ENCODE measurements around the gene SKP1. TPM values are rescaled to one million over a fixed set of nuclear protein-coding genes. Genes with fewer than 3 reads are reported as not detected.
A peak's percentile ranks its signal among the peaks of the same experiment; 100 is the strongest.
"Not testable (repeated sequence)": the region's sequence is repeated elsewhere in the genome, so short reads cannot be mapped to it uniquely, and the experiment has no call there.

SKP1 gene
- total RNA-seq, 1 experiment from 2014 or later: 287 TPM

- Histone ChIP-seq H3K4me3 (ENCODE audit: insufficient read depth, low read depth, low read length) (no peak overlapping the region), H3K27me3 (ENCODE audit: control insufficient read depth, insufficient read depth, low read length) (no peaks in the 10 kb centered on the region), H3K36me3 (replicated peaks; ENCODE audit: control insufficient read depth, insufficient read depth, low read length) (peaks cover 28% of the 10 kb centered on the region)
- DNase-seq: no peak
Observed at GRCh38 chr5:134153241-134153640, 23.5 kb downstream of the SKP1 start.

DNA sequence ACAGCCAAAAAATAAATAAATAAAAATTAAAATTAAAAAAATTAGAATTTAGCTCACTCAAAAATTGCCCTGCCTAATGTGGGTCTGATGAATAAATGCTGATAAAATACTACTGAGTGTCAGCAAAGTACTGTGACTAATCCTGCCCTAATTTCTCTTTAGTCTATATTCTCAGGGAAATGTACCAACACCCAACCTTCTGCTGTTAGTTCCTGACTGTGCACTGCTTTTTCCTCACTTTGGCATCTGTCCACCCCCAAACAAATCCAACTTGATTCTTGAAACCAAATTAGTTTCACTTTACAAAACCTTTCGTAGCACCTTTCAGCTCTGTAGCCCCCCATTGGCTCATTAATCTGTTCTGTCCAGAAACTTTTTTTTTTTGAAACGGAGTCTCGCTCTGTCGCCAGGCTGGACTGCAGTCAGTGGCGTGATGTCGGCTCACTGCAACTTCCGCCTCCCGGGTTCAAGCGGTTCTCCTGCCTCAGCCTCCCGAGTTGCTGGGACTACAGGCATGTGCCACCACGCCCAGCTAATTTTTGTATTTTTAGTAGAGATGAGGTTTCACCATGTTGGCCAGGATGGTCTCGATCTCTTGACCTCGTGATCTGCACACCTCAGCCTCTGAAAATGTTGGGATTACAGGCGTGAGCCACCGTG lies 24.4 kb downstream of the SKP1 start:
- not testable (repeated sequence) for H3K4me3 ChIP-seq (ENCODE audit: insufficient read depth, low read depth, low read length); DNase-seq; H3K27me3 ChIP-seq (ENCODE audit: control insufficient read depth, insufficient read depth, low read length)
- H3K36me3 ChIP-seq (replicated peaks; ENCODE audit: control insufficient read depth, insufficient read depth, low read length): peaks cover 23% of the 10 kb centered on the region

DNA sequence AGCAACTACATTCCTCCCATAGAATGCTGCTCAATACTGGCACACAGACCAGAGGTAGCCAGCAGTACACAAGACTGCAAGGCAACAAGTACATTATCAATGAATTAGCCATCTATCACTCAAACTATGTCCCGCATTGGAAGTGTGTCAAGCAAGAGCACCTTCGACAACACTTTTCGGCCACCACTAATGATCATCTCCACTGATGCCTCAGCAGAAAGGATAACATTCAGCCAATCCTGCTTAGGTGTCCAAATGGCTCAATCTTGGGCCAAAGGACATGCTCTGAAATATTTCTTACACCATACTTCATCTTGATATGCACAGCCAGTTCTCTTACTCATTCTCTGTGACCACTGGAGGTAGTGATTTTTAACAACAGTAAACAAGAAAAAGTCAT lies 25.0 kb downstream of the SKP1 start:
- Histone ChIP-seq H3K4me3 (ENCODE audit: insufficient read depth, low read depth, low read length) (no peak overlapping the region), H3K27me3 (ENCODE audit: control insufficient read depth, insufficient read depth, low read length) (no peaks in the 10 kb centered on the region), H3K36me3 (replicated peaks; ENCODE audit: control insufficient read depth, insufficient read depth, low read length) (peaks cover 25% of the 10 kb centered on the region)
- DNase-seq: no peak

GRCh38 chr5:134149571-134150303 lies 27.0 kb downstream of the SKP1 start:
- H3K27me3 ChIP-seq (ENCODE audit: control insufficient read depth, insufficient read depth, low read length): no peaks in the 10 kb centered on the region
- H3K4me3 ChIP-seq (ENCODE audit: insufficient read depth, low read depth, low read length): no peak overlapping the region
- no peak for DNase-seq
- peaks cover 27% of the 10 kb centered on the region for H3K36me3 ChIP-seq (replicated peaks; ENCODE audit: control insufficient read depth, insufficient read depth, low read length)

DNA sequence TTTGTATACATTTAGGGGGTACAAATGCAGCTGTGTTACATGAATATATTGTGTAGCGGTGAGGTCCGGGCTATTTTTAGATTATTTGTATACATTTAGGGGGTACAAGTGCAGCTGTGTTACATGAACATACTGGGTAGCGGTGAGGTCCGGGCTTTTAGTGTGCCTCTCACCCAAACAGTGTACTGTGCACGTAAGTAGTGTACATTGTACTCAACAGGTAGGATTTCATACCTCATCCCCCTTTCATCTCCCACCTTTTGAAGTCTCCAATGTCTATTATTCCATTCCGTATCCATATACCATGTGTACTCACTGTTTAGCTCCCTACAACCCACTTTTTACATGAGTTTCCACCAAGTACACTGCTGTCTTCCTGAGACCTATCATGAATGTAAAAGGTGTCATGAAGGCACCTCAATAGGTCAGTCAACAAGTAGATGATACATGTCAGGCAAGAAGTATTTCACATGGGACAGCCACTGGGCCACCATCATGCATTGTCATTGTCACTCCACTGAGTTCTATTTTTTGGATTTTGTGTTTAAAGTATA lies 27.7 kb downstream of the SKP1 start:
- Histone ChIP-seq H3K4me3 (ENCODE audit: insufficient read depth, low read depth, low read length) (no peak overlapping the region), H3K36me3 (replicated peaks; ENCODE audit: control insufficient read depth, insufficient read depth, low read length) (peaks cover 27% of the 10 kb centered on the region), H3K27me3 (ENCODE audit: control insufficient read depth, insufficient read depth, low read length) (no peaks in the 10 kb centered on the region)
- no peak for DNase-seq

DNA sequence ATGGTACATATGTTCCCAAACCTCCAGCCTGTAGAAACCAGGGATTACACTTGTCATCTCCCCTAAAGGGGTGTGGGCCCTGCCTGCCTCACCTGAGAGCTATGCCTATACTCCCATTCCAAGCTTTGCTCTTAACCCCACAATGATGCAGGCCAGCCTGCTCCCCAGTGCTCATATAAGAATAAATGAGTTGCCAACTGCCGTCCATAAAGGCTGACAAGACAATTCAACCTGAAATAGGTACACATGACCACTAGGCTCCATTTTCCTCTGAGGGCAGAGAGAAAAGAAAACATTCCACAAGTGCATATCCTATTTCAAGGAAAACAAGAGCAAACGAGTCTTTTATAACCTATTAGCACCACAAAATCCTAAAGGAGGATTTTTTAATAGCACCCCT lies 28.4 kb downstream of the SKP1 start:
- Histone ChIP-seq H3K4me3 (ENCODE audit: insufficient read depth, low read depth, low read length) (no peak overlapping the region), H3K27me3 (ENCODE audit: control insufficient read depth, insufficient read depth, low read length) (no peaks in the 10 kb centered on the region), H3K36me3 (replicated peaks; ENCODE audit: control insufficient read depth, insufficient read depth, low read length) (peaks cover 33% of the 10 kb centered on the region)
- DNase-seq: no peak

GRCh38 chr5:134146651-134147518 lies 29.9 kb downstream of the SKP1 start:
- peaks cover 36% of the 10 kb centered on the region for H3K36me3 ChIP-seq (replicated peaks; ENCODE audit: control insufficient read depth, insufficient read depth, low read length)
- no peak overlapping the region for H3K4me3 ChIP-seq (ENCODE audit: insufficient read depth, low read depth, low read length)
- H3K27me3 ChIP-seq (ENCODE audit: control insufficient read depth, insufficient read depth, low read length): no peaks in the 10 kb centered on the region
- DNase-seq: no peak

GRCh38 chr5:134145779-134146581 lies 30.8 kb downstream of the SKP1 start:
- DNase-seq: peak; percentile 88
- Histone ChIP-seq H3K36me3 (replicated peaks; ENCODE audit: control insufficient read depth, insufficient read depth, low read length) (peaks cover 32% of the 10 kb centered on the region), H3K4me3 (ENCODE audit: insufficient read depth, low read depth, low read length) (no peak overlapping the region), H3K27me3 (ENCODE audit: control insufficient read depth, insufficient read depth, low read length) (no peaks in the 10 kb centered on the region)

- H3K4me3 ChIP-seq (ENCODE audit: insufficient read depth, low read depth, low read length): no peak overlapping the region
- H3K27me3 ChIP-seq (ENCODE audit: control insufficient read depth, insufficient read depth, low read length): no peaks in the 10 kb centered on the region
- peaks cover 30% of the 10 kb centered on the region for H3K36me3 ChIP-seq (replicated peaks; ENCODE audit: control insufficient read depth, insufficient read depth, low read length)
- no peak for DNase-seq
Observed at GRCh38 chr5:134145041-134145757, 31.6 kb downstream of the SKP1 start.

DNA sequence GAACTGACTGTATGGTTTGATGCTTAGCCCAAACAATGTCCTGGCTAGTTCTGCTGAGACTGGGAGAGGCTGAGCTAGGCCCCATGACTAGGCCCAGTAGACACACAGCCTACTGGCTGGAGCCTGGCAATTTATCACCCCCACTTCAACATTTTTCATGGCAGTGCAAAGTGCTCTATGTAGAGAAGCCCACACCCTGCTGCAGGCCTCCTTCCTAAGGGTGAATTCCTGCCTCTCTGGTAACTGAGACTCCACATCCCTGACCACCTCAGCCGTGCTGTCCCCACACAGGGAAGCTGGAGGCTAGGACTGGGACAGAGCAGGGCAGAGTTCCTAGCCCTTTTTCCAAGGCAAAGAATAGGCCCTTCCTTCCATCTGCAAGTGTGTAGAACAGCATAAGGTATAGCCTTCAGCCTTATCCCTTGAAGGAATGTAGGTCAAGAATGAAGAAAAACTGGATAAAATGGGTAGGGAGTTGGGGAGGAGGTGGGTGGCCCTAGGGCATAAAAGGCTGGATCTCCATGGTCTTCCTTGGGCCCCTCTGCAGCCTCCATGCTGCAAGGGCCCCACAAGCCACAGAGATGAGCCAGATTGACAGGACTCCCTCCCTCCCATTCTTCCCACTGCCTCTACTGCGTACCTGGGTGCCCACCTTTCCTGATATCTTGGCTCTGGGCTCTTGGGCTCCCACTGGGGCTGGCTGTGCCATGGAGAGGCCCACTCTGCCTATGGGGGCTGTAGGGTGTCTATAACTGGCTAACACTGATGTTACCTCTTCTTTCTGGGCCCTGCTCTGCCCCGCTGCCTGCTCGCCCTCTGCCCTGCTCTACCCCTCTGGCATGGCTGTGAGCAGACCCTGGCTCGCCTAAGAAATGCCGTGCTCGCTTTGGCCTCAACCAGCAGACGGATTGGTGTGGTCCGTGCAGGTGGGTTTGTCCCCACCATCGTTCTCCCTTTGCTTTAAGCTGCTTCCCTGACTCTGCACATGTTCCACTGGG lies 32.5 kb downstream of the SKP1 start:
- Histone ChIP-seq H3K36me3 (replicated peaks; ENCODE audit: control insufficient read depth, insufficient read depth, low read length) (peaks cover 36% of the 10 kb centered on the region), H3K27me3 (ENCODE audit: control insufficient read depth, insufficient read depth, low read length) (no peaks in the 10 kb centered on the region)
- no peak for DNase-seq

GRCh38 chr5:134143431-134143830 lies 33.3 kb downstream of the SKP1 start:
- no peak for DNase-seq
- Histone ChIP-seq H3K36me3 (replicated peaks; ENCODE audit: control insufficient read depth, insufficient read depth, low read length) (peaks cover 33% of the 10 kb centered on the region), H3K27me3 (ENCODE audit: control insufficient read depth, insufficient read depth, low read length) (no peaks in the 10 kb centered on the region), H3K4me3 (ENCODE audit: insufficient read depth, low read depth, low read length) (no peak overlapping the region)

More for the DNA sequence above, 32.5 kb downstream of the SKP1 start:
- H3K4me3 ChIP-seq (ENCODE audit: insufficient read depth, low read depth, low read length): no peak overlapping the region

DNA sequence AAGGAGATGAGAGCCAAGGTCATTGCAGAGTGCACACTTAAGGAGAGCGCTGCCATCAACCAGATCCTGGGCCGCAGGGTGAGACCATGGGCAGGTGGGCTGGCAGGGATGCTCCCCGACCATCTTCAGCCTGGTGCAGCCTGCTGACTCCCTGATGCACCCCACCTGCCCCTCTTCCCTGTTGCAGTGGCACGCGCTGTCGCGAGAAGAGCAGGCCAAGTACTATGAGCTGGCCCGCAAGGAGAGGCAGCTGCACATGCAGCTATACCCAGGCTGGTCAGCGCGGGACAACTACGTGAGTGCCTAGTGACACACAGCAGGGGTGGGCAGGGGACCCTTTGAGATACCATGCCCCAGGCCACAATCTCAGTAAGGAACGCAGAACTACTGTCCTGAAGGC lies 33.9 kb downstream of the SKP1 start:
- Histone ChIP-seq H3K36me3 (replicated peaks; ENCODE audit: control insufficient read depth, insufficient read depth, low read length) (peaks cover 33% of the 10 kb centered on the region), H3K4me3 (ENCODE audit: insufficient read depth, low read depth, low read length) (no peak overlapping the region), H3K27me3 (ENCODE audit: control insufficient read depth, insufficient read depth, low read length) (no peaks in the 10 kb centered on the region)
- DNase-seq: no peak

Measured in H7 (cell line).